GM10847 (cell line): ENCODE results near the gene SLAMF7.

Experiments used
- POLR2A ChIP-seq: IDR thresholded peaks from 2 replicates; pipeline ENCODE4 v1.6.1; 2011; ENCODE audit not compliant: insufficient read length; ENCODE audit errors: extremely low read depth

SLAMF7 gene

GRCh38 chr1:160718210-160718609 is 20.8 kb upstream of the SLAMF7 start:
- TF ChIP-seq POLR2A, result no peak

GRCh38 chr1:160720356-160721085 is 18.5 kb upstream of the SLAMF7 start:
- no peak for TF ChIP-seq POLR2A

GRCh38 chr1:160721473-160721872 is 17.6 kb upstream of the SLAMF7 start:
- TF ChIP-seq POLR2A, result no peak

- TF ChIP-seq POLR2A, result no peak
Measured at GRCh38 chr1:160722726-160723125, 16.3 kb upstream of the SLAMF7 start.

DNA sequence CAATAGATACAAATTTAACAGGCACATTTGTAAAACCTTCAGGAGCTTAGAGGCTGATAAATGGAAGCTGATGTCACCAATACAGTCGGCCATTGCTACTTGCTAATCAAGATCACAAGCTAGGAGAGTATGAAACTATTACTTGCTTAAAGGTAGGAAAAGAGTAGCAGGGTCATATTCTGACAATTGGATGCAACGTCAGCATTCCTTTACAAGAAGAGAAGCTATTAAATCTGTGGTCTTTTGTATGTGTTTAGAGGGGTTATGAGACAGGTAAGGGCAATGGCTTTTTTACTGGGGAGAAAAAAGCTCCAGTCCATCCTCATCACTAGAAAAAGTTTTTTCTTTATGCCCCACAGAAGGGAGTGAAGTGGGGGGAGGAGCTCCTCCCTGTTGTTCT is 15.7 kb upstream of the SLAMF7 start:
- TF ChIP-seq POLR2A, result no peak

DNA sequence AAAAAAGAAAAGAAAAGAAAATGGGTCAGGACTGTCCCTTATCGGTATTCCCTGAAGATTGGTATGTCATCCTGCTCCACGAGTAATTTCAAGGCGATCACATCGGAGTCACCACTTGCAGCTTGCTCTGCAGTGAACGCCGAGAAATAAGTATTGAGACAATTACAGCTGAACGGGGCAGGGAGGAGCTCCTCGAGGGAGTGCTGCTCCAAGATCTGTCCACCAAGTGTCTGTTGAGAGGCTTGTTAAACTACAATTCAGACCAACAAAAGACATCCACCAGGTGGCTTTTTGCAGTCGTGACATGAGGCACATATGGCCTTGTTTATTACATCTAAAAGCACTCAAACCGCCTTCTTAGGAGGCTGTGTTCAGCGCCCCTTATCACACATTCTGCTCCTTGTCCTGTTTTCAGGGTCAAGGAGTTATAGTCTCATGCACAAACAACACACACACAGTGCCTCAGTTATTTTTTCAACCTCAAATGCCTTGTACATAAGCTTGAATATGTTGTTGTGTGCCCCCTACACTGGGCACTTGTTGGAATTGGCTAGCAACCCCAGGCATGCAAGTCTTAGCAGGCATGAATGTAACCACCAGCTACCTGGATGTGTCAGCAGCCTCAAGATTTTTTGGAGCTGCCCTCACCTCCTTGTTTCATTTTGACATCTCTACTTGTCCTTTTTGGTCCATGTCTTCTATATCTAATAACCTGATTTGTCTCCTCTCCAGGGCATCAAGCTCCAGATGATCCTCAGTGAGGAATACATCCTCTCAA is 14.4 kb upstream of the SLAMF7 start:
- no peak for TF ChIP-seq POLR2A

- no peak for TF ChIP-seq POLR2A
Measured at GRCh38 chr1:160726114-160726497, 12.9 kb upstream of the SLAMF7 start.

- TF ChIP-seq POLR2A, result no peak
Measured at GRCh38 chr1:160726498-160727315, 12.3 kb upstream of the SLAMF7 start.

DNA sequence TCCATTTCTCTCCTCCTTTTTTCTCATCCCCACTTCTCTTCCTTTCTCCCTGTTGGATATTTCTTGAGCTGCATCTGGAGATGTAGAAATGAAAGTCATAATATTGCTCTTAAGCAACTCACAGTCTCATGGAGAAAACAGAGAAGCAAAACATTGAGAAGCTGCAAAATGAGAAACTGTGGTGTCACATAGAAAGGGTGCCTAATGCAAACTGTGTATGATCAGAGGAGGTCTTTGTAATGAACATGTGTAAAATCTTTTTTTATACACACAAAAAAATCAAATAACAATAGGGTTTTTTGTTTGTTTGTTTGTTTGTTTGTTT is 11.8 kb upstream of the SLAMF7 start:
- TF ChIP-seq POLR2A, result no peak

GRCh38 chr1:160731990-160732389 is 7.1 kb upstream of the SLAMF7 start:
- TF ChIP-seq POLR2A, result no peak

- no peak for TF ChIP-seq POLR2A
Measured at GRCh38 chr1:160733898-160734297, 5.1 kb upstream of the SLAMF7 start.

- no peak for TF ChIP-seq POLR2A
Measured at GRCh38 chr1:160734301-160734700, 4.7 kb upstream of the SLAMF7 start.

DNA sequence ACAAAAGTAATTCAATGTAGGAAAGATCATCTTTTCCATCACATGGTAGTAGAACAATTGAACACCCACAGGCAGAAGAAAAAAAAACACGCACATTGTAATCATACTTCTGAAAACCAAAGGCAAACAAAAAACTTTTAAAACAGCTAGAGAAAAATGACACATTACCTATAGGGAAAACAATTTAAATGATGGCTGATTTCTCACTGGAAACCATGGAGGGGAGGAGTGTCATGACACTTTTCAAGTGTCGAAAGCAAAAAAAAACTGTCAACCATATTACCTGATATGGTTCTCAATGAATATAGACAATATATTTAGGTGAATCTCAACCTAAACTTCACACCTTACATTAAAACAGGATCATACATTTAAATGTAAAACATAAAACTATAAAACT is 776 bp upstream of the SLAMF7 start:
- no peak for TF ChIP-seq POLR2A

GRCh38 chr1:160740133-160740688 is 1.2 kb downstream of the SLAMF7 start:
- no peak for TF ChIP-seq POLR2A

- TF ChIP-seq POLR2A, result no peak
Measured at GRCh38 chr1:160741092-160741501, 2.0 kb downstream of the SLAMF7 start.
